Coronary artery (tissue), 2 donors: ENCODE measurements around the gene SPDYC.

Experiments
- DNase-seq: peaks from one replicate; pipeline ENCODE4 v3.0.0-alpha.2; 2017; ENCODE audit warnings: low spot score
- H3K27ac ChIP-seq, 2 donors: fragments of 200-600 bp; sonication (generic); one replicate each; pipeline ENCODE4 v1.5.1; 2016 to 2019
- H3K4me3 ChIP-seq: fragments of 200-600 bp; sonication (generic); 2 replicates; pipeline ENCODE4 v1.5.1; 2016; ENCODE audit warnings: mild to moderate bottlenecking, moderate library complexity
- CTCF ChIP-seq: fragments of 200-600 bp; sonication (generic); IDR thresholded peaks from one replicate; pipeline ENCODE4 v1.5.1; 2019; ENCODE audit warnings: antibody characterized with exemption

The SPDYC gene

GRCh38 chr11:65204143-65204542 lies 34.1 kb downstream of the SPDYC start:
- Histone ChIP-seq H3K27ac (no peak overlapping the region), H3K4me3 (no peak overlapping the region)
- TF ChIP-seq CTCF = no peak
- DNase-seq = no peak

- peak; percentile 75 for TF ChIP-seq CTCF
- H3K4me3 ChIP-seq = no peak overlapping the region
- DNase-seq = no peak
- no peak overlapping the region for H3K27ac ChIP-seq
Observed at GRCh38 chr11:65204646-65205601, 34.9 kb downstream of the SPDYC start.

- DNase-seq = no peak
- no peak for TF ChIP-seq CTCF
- Histone ChIP-seq H3K4me3 (no peak overlapping the region), H3K27ac (no peak overlapping the region)
Observed at GRCh38 chr11:65205602-65205967, 35.6 kb downstream of the SPDYC start.

GRCh38 chr11:65206441-65206841 lies 36.4 kb downstream of the SPDYC start:
- Histone ChIP-seq H3K27ac (no peak overlapping the region), H3K4me3 (no peak overlapping the region)
- DNase-seq = no peak
- no peak for TF ChIP-seq CTCF

GRCh38 chr11:65206901-65207300 lies 36.9 kb downstream of the SPDYC start:
- no peak overlapping the region for H3K4me3 ChIP-seq
- no peak for TF ChIP-seq CTCF
- DNase-seq = no peak
- H3K27ac ChIP-seq = no peak overlapping the region

- no peak for DNase-seq
- H3K27ac ChIP-seq = no peak overlapping the region
- TF ChIP-seq CTCF = no peak
- H3K4me3 ChIP-seq = no peak overlapping the region
Observed at GRCh38 chr11:65207918-65208784, 38.1 kb downstream of the SPDYC start.
